Right atrium auricular region (tissue), 2 donors: Measurements from ENCODE around the gene PFAS. TPM values are rescaled to one million over a fixed set of nuclear protein-coding genes. Genes with fewer than 3 reads are reported as not detected.
A peak's percentile ranks its signal among the peaks of the same experiment; 100 is the strongest.
"Not testable (repeated sequence)": the region's sequence is repeated elsewhere in the genome, so short reads cannot be mapped to it uniquely, and the experiment has no call there.

Experiments used
- DNase-seq: peaks from one replicate; pipeline ENCODE4 v3.0.0-alpha.2; 2019; ENCODE audit warnings: low spot score
- H3K27ac ChIP-seq, 2 donors: fragments of 200-600 bp; sonication (generic); 1 replicate in 1 of 2; 2 replicates in 1 of 2; pipeline ENCODE4 v1.5.1; 2016 to 2019
- H3K27me3 ChIP-seq, 2 donors: fragments of 200-600 bp; sonication (generic); one replicate each; pipeline versions ENCODE4 v1.5.1 to v1.6.0; 2017 to 2019
- H3K36me3 ChIP-seq: fragments of 200-600 bp; sonication (generic); one replicate; pipeline ENCODE4 v1.5.1; 2016
- H3K4me1 ChIP-seq, 2 donors: fragments of 200-600 bp; sonication (generic); one replicate each; pipeline versions ENCODE4 v1.5.1 to v1.6.0; 2017 to 2019
- H3K4me3 ChIP-seq, 2 donors: fragments of 200-600 bp; sonication (generic); 1 replicate in 1 of 2; 2 replicates in 1 of 2; pipeline ENCODE4 v1.5.1; 2017 to 2019; ENCODE audit warnings: mild to moderate bottlenecking in 1 of 2, moderate library complexity in 1 of 2
- H3K9me3 ChIP-seq, 2 donors: fragments of 200-600 bp; sonication (generic); one replicate each; pipeline ENCODE4 v1.5.1; 2019
- CTCF ChIP-seq, 2 donors: fragments of 200-600 bp; sonication (generic); IDR thresholded peaks; one replicate each; pipeline ENCODE4 v1.5.1; 2019; ENCODE audit warnings: antibody characterized with exemption in 2 of 2
- total RNA-seq, 2 donors: library from RNA; depleted of rRNA; stranded (reverse); fragments of >200 nt; gene quantifications; one replicate each; pipeline ENCODE4 v1.1.0, GENCODE V29; 2016

PFAS gene
- total RNA-seq, 2 donors from 2014 or later = 4.4 to 5.3 TPM

- Histone ChIP-seq H3K27me3 (no peaks in the 10 kb centered on the region), H3K4me1 (no peaks in the 10 kb centered on the region), H3K4me3 (no peak overlapping the region), H3K9me3 (no peaks in the 10 kb centered on the region), H3K27ac (no peak overlapping the region), H3K36me3 (peaks cover 87% of the 10 kb centered on the region)
- TF ChIP-seq CTCF (IDR thresholded peaks at IDR 0.05) = no peak
- DNase-seq = no peak
Observed at GRCh38 chr17:8237175-8237574, 11.9 kb upstream of the PFAS start.

- H3K4me3 ChIP-seq = no peak overlapping the region
- peaks cover 80% of the 10 kb centered on the region for H3K36me3 ChIP-seq
- H3K4me1 ChIP-seq = no peaks in the 10 kb centered on the region
- no peaks in the 10 kb centered on the region for H3K27me3 ChIP-seq
- no peak for DNase-seq
- no peaks in the 10 kb centered on the region for H3K9me3 ChIP-seq
- TF ChIP-seq CTCF (IDR thresholded peaks at IDR 0.05) = no peak
- no peak overlapping the region for H3K27ac ChIP-seq
Observed at GRCh38 chr17:8237886-8238285, 11.2 kb upstream of the PFAS start.

GRCh38 chr17:8243827-8244226 lies 5.3 kb upstream of the PFAS start:
- Histone ChIP-seq H3K27ac (no peak overlapping the region), H3K36me3 (peaks cover 27% of the 10 kb centered on the region), H3K27me3 (no peaks in the 10 kb centered on the region), H3K4me1 (peaks cover 0 to 9% of the 10 kb centered on the region in 2 donors), H3K9me3 (no peaks in the 10 kb centered on the region), H3K4me3 (no peak overlapping the region)
- no peak for DNase-seq
- TF ChIP-seq CTCF (IDR thresholded peaks at IDR 0.05) = no peak

GRCh38 chr17:8244768-8245167 lies 4.3 kb upstream of the PFAS start:
- Histone ChIP-seq H3K36me3 (peaks cover 19% of the 10 kb centered on the region), H3K4me1 (peaks cover 0 to 14% of the 10 kb centered on the region in 2 donors), H3K9me3 (no peaks in the 10 kb centered on the region), H3K27me3 (no peaks in the 10 kb centered on the region), H3K27ac (no peak overlapping the region), H3K4me3 (no peak overlapping the region)
- no peak for DNase-seq
- TF ChIP-seq CTCF (IDR thresholded peaks at IDR 0.05) = no peak

- H3K27me3 ChIP-seq = no peaks in the 10 kb centered on the region
- H3K36me3 ChIP-seq = peaks cover 12% of the 10 kb centered on the region
- H3K9me3 ChIP-seq = no peaks in the 10 kb centered on the region
- no peak for TF ChIP-seq CTCF (IDR thresholded peaks at IDR 0.05)
- DNase-seq = no peak
- peaks cover 0 to 18% of the 10 kb centered on the region in 2 donors for H3K4me1 ChIP-seq
- H3K27ac ChIP-seq = peak overlapping the region; percentile 97 to 98
- H3K4me3 ChIP-seq = peak overlapping the region; percentile 69 to 72
Observed at GRCh38 chr17:8249621-8250500, 772 bp downstream of the PFAS start.

- H3K27me3 ChIP-seq, DNase-seq, H3K4me3 ChIP-seq, H3K9me3 ChIP-seq, H3K27ac ChIP-seq: not testable (repeated sequence)
- Histone ChIP-seq H3K4me1 (peaks cover 0 to 18% of the 10 kb centered on the region in 2 donors), H3K36me3 (peaks cover 24% of the 10 kb centered on the region)
Observed at GRCh38 chr17:8251411-8251810, 2.3 kb downstream of the PFAS start.
